OCI-LY1 (cell line): ENCODE data around the gene ADARB2.

Source experiments
- EZH2 ChIP-seq: fragments of 200-600 bp; sonication (generic), shearing (Covaris generic); IDR thresholded peaks from 2 replicates; pipeline ENCODE4 v1.8.0; 2017; ENCODE audit warnings: borderline replicate concordance, mixed run types, mild to moderate bottlenecking, antibody characterized with exemption, low read length, moderate library complexity, mixed read lengths
- TF ChIP-seq, protein P1 (sequence below): fragments of 200-600 bp; sonication (generic), shearing (Covaris generic); IDR thresholded peaks from 2 replicates; pipeline ENCODE4 v1.5.1; 2017; ENCODE audit warnings: mild to moderate bottlenecking, antibody characterized with exemption, low read length, moderate library complexity, mixed read lengths

DNA sequence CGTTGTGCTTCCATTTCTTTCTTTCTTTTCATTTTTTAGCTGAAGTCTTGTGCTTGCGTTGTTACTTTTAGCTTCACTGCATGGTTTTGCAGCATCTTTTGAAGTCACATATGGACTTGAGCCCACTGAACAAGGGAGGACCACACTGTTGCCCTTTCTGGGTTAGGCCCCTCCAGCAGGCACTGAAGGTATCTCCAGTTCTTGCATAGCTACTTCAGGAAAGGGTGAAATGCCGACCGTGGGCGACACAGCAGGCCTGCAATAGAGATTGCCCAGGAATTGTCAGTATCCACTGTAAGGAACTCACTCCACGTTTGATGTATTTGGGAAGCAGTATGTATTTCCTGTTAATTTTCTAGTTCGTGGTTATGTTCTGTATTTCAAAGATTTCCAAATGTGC lies 596.1 kb downstream of the ADARB2 start:
- TF ChIP-seq, protein P1, sequence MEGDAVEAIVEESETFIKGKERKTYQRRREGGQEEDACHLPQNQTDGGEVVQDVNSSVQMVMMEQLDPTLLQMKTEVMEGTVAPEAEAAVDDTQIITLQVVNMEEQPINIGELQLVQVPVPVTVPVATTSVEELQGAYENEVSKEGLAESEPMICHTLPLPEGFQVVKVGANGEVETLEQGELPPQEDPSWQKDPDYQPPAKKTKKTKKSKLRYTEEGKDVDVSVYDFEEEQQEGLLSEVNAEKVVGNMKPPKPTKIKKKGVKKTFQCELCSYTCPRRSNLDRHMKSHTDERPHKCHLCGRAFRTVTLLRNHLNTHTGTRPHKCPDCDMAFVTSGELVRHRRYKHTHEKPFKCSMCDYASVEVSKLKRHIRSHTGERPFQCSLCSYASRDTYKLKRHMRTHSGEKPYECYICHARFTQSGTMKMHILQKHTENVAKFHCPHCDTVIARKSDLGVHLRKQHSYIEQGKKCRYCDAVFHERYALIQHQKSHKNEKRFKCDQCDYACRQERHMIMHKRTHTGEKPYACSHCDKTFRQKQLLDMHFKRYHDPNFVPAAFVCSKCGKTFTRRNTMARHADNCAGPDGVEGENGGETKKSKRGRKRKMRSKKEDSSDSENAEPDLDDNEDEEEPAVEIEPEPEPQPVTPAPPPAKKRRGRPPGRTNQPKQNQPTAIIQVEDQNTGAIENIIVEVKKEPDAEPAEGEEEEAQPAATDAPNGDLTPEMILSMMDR = no peak
- no peak for TF ChIP-seq EZH2
